Ovary (tissue), 9 donors: Measurements from ENCODE around the gene FBXL17. TPM values are rescaled to one million over a fixed set of nuclear protein-coding genes. Genes with fewer than 3 reads are reported as not detected.

Experiments
- DNase-seq, 5 donors: peaks; one replicate each; pipeline ENCODE4 v3.0.0-alpha.2; 2019 to 2020
- H3K27ac ChIP-seq, 2 donors: fragments of 200-600 bp; one replicate each; pipeline versions ENCODE4 v1.5.1 to v1.8.0; 2019 to 2022
- H3K27me3 ChIP-seq: fragments of 200-600 bp; one replicate; pipeline ENCODE4 v1.8.0; 2022
- H3K36me3 ChIP-seq: fragments of 200-600 bp; sonication (generic); one replicate; pipeline ENCODE4 v1.5.1; 2019
- H3K4me1 ChIP-seq: one replicate; pipeline ENCODE4 v1.8.1; 2013; ENCODE audit warnings: mild to moderate bottlenecking, moderate library complexity; ENCODE audit not compliant: insufficient read depth
- H3K4me3 ChIP-seq: fragments of 200-600 bp; sonication (generic); one replicate; pipeline ENCODE4 v1.5.1; 2017
- H3K9me3 ChIP-seq, 2 donors: fragments of 200-600 bp in 1 of 2; sonication (generic) in 1 of 2; one replicate each; pipeline versions ENCODE4 v1.5.1 to v1.8.1; 2013 to 2019; ENCODE audit warnings: mild to moderate bottlenecking in 1 of 2, moderate library complexity in 1 of 2
- EP300 ChIP-seq: sonication (generic); formaldehyde crosslinking; IDR thresholded peaks from one replicate; pipeline ENCODE4 v1.6.1; 2017; ENCODE audit warnings: antibody characterized with exemption
- POLR2A ChIP-seq: fragments of 450-650 bp; IDR thresholded peaks from one replicate; pipeline ENCODE4 v1.6.1; 2017; ENCODE audit warnings: antibody characterized with exemption, mild to moderate bottlenecking, moderate library complexity
- WGBS, 3 donors: extraction: QIAGEN DNeasy Blood & Tissue Kit in 1 of 3; methylation state at CpG; one replicate each; pipeline versions ENCODE4 v1.1.5 to v1.1.7; 2013 to 2017; 5-methylcytosine and 5-hydroxymethylcytosine counted together
- intact Hi-C, 4 donors: fragments of 100-400 bp; cut with DNase I; formaldehyde crosslinking; loops; one replicate each; pipeline versions ENCODE4 v1.11.0 to v1.15.1; 2022 to 2023
- polyA plus RNA-seq, 2 donors: library from polyadenylated mRNA; stranded (reverse); fragments of 200-250 nt in 1 of 2; fragments of 350-450 nt in 1 of 2; fragmentation: Illumina TruSeq in 1 of 2; extraction: RNeasy Lipid Tissue Mini Kit (QIAGEN cat#74804) in 1 of 2; gene quantifications; one replicate each; pipeline ENCODE4 v1.2.3, GENCODE V29; 2013 to 2014
- total RNA-seq, 7 donors: library from RNA; depleted of rRNA in 2 of 7; stranded (reverse); fragments of >200 nt in 2 of 7; fragmentation: NEBNext Ultra II Directional in 3 of 7; extraction: Animal tissue kit (Norgen Biotek cat#: 25700) in 3 of 7; gene quantifications; one replicate each; pipeline versions ENCODE4 v1.1.0 to v1.2.4, GENCODE V29; 2016 to 2023
- TF ChIP-seq, protein P1 (sequence below), 3 donors: fragments of 450-650 bp in 2 of 3; fragments of 200-600 bp in 1 of 3; IDR thresholded peaks; one replicate each; pipeline versions ENCODE4 v1.5.1 to v1.8.0; 2016 to 2022; ENCODE audit warnings: antibody characterized with exemption in 3 of 3, mild to moderate bottlenecking in 1 of 3
- donor health status: DM: no; HTN: no; CAD: no; lungs with moderate emphysema.
- donor health status: DM: no; HTN: no; CAD: no.
- donor health status: Bipolar disorder and iron deficiency.
- donor health status: DM: yes; HTN: yes; CAD: no.
- donor health status: DM: no; HTN: no; CAD: no.
- donor health status: DM: yes; HTN: yes; CAD: no.

Gene FBXL17
- total and polyA plus RNA-seq, 9 donors = 6.8 to 20.4 (median 15.9) TPM

DNA sequence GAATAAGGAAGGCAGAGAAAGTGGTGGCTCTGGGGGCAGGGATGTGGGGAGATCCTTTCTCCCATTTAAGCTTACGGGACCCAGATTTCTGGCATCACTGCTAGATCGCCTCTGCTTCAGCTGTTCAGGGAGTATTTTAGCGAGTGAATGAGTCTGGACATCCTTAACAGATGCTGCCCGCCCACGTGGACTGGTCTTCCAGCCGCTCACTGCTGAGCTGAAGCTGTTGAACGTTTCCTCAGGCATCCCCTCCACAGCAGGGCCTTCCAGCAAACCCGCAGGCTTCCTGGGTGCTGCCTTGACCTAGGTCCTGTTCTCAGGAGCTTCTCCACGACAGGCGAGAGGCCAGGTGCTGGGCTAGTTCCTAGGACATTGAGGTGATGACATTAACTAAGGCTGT is 566.8 kb downstream of the FBXL17 start:
- TF ChIP-seq, protein P1, sequence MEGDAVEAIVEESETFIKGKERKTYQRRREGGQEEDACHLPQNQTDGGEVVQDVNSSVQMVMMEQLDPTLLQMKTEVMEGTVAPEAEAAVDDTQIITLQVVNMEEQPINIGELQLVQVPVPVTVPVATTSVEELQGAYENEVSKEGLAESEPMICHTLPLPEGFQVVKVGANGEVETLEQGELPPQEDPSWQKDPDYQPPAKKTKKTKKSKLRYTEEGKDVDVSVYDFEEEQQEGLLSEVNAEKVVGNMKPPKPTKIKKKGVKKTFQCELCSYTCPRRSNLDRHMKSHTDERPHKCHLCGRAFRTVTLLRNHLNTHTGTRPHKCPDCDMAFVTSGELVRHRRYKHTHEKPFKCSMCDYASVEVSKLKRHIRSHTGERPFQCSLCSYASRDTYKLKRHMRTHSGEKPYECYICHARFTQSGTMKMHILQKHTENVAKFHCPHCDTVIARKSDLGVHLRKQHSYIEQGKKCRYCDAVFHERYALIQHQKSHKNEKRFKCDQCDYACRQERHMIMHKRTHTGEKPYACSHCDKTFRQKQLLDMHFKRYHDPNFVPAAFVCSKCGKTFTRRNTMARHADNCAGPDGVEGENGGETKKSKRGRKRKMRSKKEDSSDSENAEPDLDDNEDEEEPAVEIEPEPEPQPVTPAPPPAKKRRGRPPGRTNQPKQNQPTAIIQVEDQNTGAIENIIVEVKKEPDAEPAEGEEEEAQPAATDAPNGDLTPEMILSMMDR (IDR thresholded peaks at IDR 0.05) = no peak
- TF ChIP-seq POLR2A = no peak
- no peak for TF ChIP-seq EP300
- Histone ChIP-seq H3K27me3 (no peaks in the 10 kb centered on the region), H3K4me3 (no peak overlapping the region), H3K9me3 (no peaks in the 10 kb centered on the region), H3K36me3 (no peaks in the 10 kb centered on the region), H3K4me1 (no peaks in the 10 kb centered on the region), H3K27ac (no peak overlapping the region)
- no peak for DNase-seq
- 78 to 87% (median 80%) methylated on average over 10 of the region's 10 CpGs for WGBS, 3 donors
- intact Hi-C loops = no loop called here

DNA sequence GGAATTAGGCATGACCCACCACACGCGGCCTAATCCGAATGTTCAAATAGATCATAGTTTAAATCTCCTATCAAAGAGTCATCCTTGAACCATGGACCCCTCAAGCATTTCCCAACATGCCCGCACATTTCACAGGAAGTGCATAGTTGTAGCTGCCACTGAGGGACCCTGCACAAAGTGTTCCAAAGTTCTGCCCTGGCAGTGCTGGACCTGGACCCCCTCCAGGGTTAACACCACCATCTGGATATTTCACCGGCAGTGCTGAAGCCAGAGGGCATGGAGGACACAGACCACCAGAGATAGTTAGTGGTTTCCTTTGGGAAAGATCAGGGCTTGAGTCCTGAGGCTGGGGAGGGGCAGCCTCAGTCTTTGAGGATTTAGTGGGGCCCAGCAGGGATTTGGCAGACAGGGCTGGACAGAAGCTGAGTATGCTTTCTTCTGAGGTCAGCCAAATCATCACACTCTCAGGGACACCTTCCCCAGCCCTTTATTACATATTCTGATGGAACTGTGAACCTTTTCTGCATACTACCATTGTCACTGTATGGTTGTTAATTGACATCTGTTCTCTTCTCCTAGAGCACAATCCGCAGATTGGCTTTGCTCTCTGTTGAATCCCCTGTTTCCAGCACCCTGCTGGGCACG is 567.6 kb downstream of the FBXL17 start:
- H3K4me3 ChIP-seq = no peak overlapping the region
- no peak for TF ChIP-seq POLR2A
- TF ChIP-seq, protein P1 (IDR thresholded peaks at IDR 0.05) = no peak
- no peak for TF ChIP-seq EP300
- no peaks in the 10 kb centered on the region for H3K27me3 ChIP-seq
- H3K27ac ChIP-seq = no peak overlapping the region
- no peaks in the 10 kb centered on the region for H3K9me3 ChIP-seq
- intact Hi-C loops = no loop called here
- 84 to 87% (median 87%) methylated on average over 7 of the region's 7 CpGs for WGBS, 3 donors
- H3K36me3 ChIP-seq = no peaks in the 10 kb centered on the region
- no peak for DNase-seq
- no peaks in the 10 kb centered on the region for H3K4me1 ChIP-seq

DNA sequence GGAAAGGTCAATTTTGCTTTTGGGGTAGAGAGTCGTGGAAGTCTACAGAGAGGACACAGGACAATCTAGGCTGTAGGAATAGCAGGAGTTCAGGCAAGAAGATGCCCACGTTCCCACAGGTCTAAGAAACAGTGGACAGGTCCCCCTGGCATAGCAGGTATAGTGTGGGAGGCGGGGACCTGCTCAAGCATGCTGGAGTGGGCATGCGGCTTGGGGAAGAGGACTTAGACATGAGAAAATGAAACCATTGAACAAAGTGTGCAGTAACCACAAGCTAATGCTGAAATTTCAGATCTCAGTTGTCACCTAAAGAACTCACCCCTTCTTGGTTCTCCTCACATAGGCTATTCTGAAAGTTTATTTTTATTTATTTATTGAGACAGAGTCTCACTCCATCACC is 568.3 kb downstream of the FBXL17 start:
- Histone ChIP-seq H3K9me3 (no peaks in the 10 kb centered on the region), H3K27ac (no peak overlapping the region), H3K4me3 (no peak overlapping the region), H3K4me1 (no peaks in the 10 kb centered on the region), H3K27me3 (no peaks in the 10 kb centered on the region), H3K36me3 (no peaks in the 10 kb centered on the region)
- intact Hi-C loops = no loop called here
- 88 to 97% (median 93%) methylated on average over 4 of the region's 4 CpGs for WGBS, 3 donors
- TF ChIP-seq, protein P1 (IDR thresholded peaks at IDR 0.05) = no peak
- TF ChIP-seq EP300 = no peak
- TF ChIP-seq POLR2A = no peak
- DNase-seq = no peak

GRCh38 chr5:107812570-107813141 is 569.2 kb downstream of the FBXL17 start:
- Histone ChIP-seq H3K27me3 (no peaks in the 10 kb centered on the region), H3K9me3 (no peaks in the 10 kb centered on the region), H3K4me1 (no peaks in the 10 kb centered on the region), H3K36me3 (no peaks in the 10 kb centered on the region), H3K27ac (no peak overlapping the region), H3K4me3 (no peak overlapping the region)
- intact Hi-C loops = no loop called here
- no peak for DNase-seq
- no peak for TF ChIP-seq POLR2A
- no peak for TF ChIP-seq EP300
- TF ChIP-seq, protein P1 (IDR thresholded peaks at IDR 0.05) = no peak
- 73 to 83% (median 78%) methylated on average over 8 of the region's 8 CpGs for WGBS, 3 donors
